Trophoblast cell (in vitro differentiated cells and primary cell): ENCODE data around the gene SEL1L2.

Experiments
- DNase-seq, 2 donors: peaks; one replicate each; pipeline ENCODE4 v3.0.0-alpha.2; 2016
- H2AFZ ChIP-seq: 2 replicates; pipeline ENCODE4 v1.6.1; 2013; ENCODE audit warnings: low read length, moderate library complexity, mild to moderate bottlenecking; ENCODE audit not compliant: insufficient read depth, poor library complexity
- H2AK5ac ChIP-seq: 2 replicates; pipeline ENCODE4 v1.6.1; 2013; ENCODE audit warnings: mild to moderate bottlenecking, low read length
- H2BK120ac ChIP-seq: 2 replicates; pipeline ENCODE4 v1.6.1; 2013; ENCODE audit warnings: low read length, mild to moderate bottlenecking, moderate library complexity; ENCODE audit not compliant: insufficient read depth, poor library complexity
- H2BK12ac ChIP-seq: 2 replicates; pipeline ENCODE4 v1.6.1; 2013; ENCODE audit warnings: mild to moderate bottlenecking, low read length, moderate library complexity
- H2BK5ac ChIP-seq: 2 replicates; pipeline ENCODE4 v1.6.1; 2013; ENCODE audit warnings: low read length, low read depth, moderate library complexity, mild to moderate bottlenecking; ENCODE audit not compliant: poor library complexity
- H3K14ac ChIP-seq: 2 replicates; pipeline ENCODE4 v1.6.1; 2013; ENCODE audit warnings: mild to moderate bottlenecking, low read length
- H3K18ac ChIP-seq: 2 replicates; pipeline ENCODE4 v1.6.1; 2013; ENCODE audit warnings: mild to moderate bottlenecking, low read length
- H3K23ac ChIP-seq: 2 replicates; pipeline ENCODE4 v1.6.1; 2013; ENCODE audit warnings: low read length
- H3K27ac ChIP-seq: 2 replicates; pipeline ENCODE4 v1.5.1; 2013; ENCODE audit warnings: low read depth, mild to moderate bottlenecking, inconsistent platforms, low read length, moderate library complexity
- H3K27me3 ChIP-seq: 2 replicates; pipeline ENCODE4 v1.6.1; 2013; ENCODE audit warnings: inconsistent platforms, mild to moderate bottlenecking, low read length, moderate library complexity; ENCODE audit not compliant: insufficient read depth
- H3K36me3 ChIP-seq, 2 experiments: 1 replicate in 1 of 2; 2 replicates in 1 of 2; pipeline ENCODE4 v1.6.1; 2013; ENCODE audit warnings: low read length in 2 of 2, mild to moderate bottlenecking in 2 of 2, moderate library complexity in 1 of 2; ENCODE audit not compliant: insufficient read depth in 2 of 2, control insufficient read depth in 1 of 2
- H3K4ac ChIP-seq: 2 replicates; pipeline ENCODE4 v1.6.1; 2013; ENCODE audit warnings: low read depth, mild to moderate bottlenecking, low read length, moderate library complexity
- H3K4me1 ChIP-seq, 2 experiments: 1 replicate in 1 of 2; 2 replicates in 1 of 2; pipeline ENCODE4 v1.6.1; 2013; ENCODE audit warnings: low read length in 2 of 2, mild to moderate bottlenecking in 2 of 2, moderate library complexity in 1 of 2; ENCODE audit not compliant: insufficient read depth in 2 of 2, control insufficient read depth in 1 of 2
- H3K4me2 ChIP-seq: 2 replicates; pipeline ENCODE4 v1.6.1; 2013; ENCODE audit warnings: inconsistent platforms, mild to moderate bottlenecking, low read length, moderate library complexity
- H3K4me3 ChIP-seq: 2 replicates; pipeline ENCODE4 v1.5.1; 2013; ENCODE audit warnings: mild to moderate bottlenecking, low read depth, low read length, inconsistent platforms
- H3K79me1 ChIP-seq: one replicate; pipeline ENCODE4 v1.6.1; 2013; ENCODE audit warnings: low read length
- H3K79me2 ChIP-seq: 2 replicates; pipeline ENCODE4 v1.6.1; 2013; ENCODE audit warnings: low read length, mild to moderate bottlenecking; ENCODE audit not compliant: control insufficient read depth, insufficient read depth, poor library complexity
- H3K9ac ChIP-seq: 2 replicates; pipeline ENCODE4 v1.6.1; 2013; ENCODE audit warnings: mild to moderate bottlenecking, low read length
- H3K9me3 ChIP-seq: 2 replicates; pipeline ENCODE4 v1.6.1; 2013; ENCODE audit warnings: low read depth, mild to moderate bottlenecking, control low read depth, inconsistent platforms, low read length; ENCODE audit not compliant: insufficient read depth
- H4K12ac ChIP-seq: 2 replicates; pipeline ENCODE4 v1.6.1; 2013; ENCODE audit warnings: low read depth, mild to moderate bottlenecking, low read length, moderate library complexity
- H4K8ac ChIP-seq: 2 replicates; pipeline ENCODE4 v1.6.1; 2013; ENCODE audit warnings: low read depth, mild to moderate bottlenecking, low read length, moderate library complexity
- H4K91ac ChIP-seq: one replicate; pipeline ENCODE4 v1.6.1; 2013; ENCODE audit warnings: low read depth, mild to moderate bottlenecking, low read length, moderate library complexity
- WGBS: extraction: QIAGEN DNeasy Blood & Tissue Kit; methylation state at CpG from one replicate; pipeline ENCODE4 v1.1.7; 2013; ENCODE audit warnings: missing lambda C conversion rate; ENCODE audit not compliant: insufficient read length, insufficient coverage; ENCODE audit errors: extremely low coverage; 5-methylcytosine and 5-hydroxymethylcytosine counted together

Gene SEL1L2

DNA sequence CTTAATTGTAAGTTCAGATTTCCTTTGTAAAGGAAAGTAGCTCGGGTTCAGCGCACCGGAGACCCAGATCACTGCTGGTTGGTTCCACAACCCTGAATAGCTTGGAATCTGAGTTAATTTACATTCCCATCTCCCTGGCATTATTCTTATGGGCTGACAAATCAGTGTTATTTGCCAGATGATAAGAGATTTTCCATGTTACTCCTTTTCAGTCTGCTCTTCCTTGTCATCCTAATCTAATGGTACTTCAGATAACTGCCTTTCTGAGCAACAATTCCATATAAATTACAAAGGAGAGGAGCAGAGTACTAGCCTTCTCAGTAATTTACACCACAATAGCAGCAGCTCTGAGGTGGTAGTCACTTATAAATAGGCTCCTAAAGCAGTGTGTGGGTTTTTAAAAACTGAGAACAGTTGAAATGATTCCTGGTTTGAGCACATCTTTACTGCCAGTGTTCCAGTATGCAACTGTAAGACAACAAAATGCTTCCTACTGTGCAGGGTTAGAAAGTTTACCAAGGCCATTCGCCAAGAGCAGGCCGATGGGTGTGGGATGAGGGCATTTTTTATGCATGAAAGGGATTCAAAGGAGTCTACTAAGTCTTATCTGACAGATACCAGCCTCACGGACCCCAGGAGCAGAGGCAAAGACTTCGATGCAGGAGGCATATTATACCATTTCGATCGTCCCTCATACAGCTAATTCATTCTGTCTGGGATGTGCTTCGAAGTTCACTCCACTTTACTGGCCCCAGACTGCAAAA, 115.8 kb downstream of the SEL1L2 start:
- WGBS = no CpG with 5 or more reads among the region's 10 CpGs
- H3K4me1 ChIP-seq = no peaks in the 10 kb centered on the region
- H2BK12ac ChIP-seq = no peak overlapping the region
- no peak overlapping the region for H4K8ac ChIP-seq
- no peak for DNase-seq
- H3K23ac ChIP-seq = no peak overlapping the region
- no peak overlapping the region for H2BK5ac ChIP-seq
- no peaks in the 10 kb centered on the region for H3K79me1 ChIP-seq
- no peaks in the 10 kb centered on the region for H3K79me2 ChIP-seq
- no peak overlapping the region for H2BK120ac ChIP-seq
- H4K91ac ChIP-seq = no peak overlapping the region
- no peaks in the 10 kb centered on the region for H3K27me3 ChIP-seq
- no peak overlapping the region for H3K4me3 ChIP-seq
- no peak overlapping the region for H3K14ac ChIP-seq
- no peak overlapping the region for H3K9ac ChIP-seq
- H3K27ac ChIP-seq = no peak overlapping the region
- H2AK5ac ChIP-seq = no peak overlapping the region
- H3K4ac ChIP-seq = no peak overlapping the region
- no peak overlapping the region for H3K18ac ChIP-seq
- no peak overlapping the region for H2AFZ ChIP-seq
- peak overlapping the region; percentile 30 for H4K12ac ChIP-seq
- H3K9me3 ChIP-seq = no peaks in the 10 kb centered on the region
- no peaks in the 10 kb centered on the region for H3K36me3 ChIP-seq
- no peak overlapping the region for H3K4me2 ChIP-seq

DNA sequence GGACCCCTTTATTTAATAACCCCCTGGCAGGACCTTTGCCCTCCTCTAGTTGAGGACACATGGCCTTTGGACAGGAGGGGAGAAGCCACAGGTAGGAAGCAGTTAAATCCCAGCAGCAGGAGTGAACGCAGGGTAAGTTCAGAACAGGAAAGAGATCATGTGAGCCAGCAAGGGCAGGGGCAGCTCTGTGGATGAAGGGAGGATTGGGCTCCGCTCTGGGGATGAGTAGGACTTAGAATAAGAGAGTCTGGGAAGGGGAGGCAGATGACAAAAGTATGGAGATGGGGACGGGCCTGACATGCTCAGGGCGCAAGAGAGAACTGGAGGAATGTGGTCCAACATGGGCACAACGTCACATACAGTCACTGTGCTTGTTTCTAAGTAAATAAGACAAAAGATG, 116.6 kb downstream of the SEL1L2 start:
- H3K36me3 ChIP-seq = no peaks in the 10 kb centered on the region
- no peak overlapping the region for H3K27ac ChIP-seq
- H3K4me3 ChIP-seq = no peak overlapping the region
- no peak overlapping the region for H2AK5ac ChIP-seq
- no peak overlapping the region for H2BK120ac ChIP-seq
- H2BK5ac ChIP-seq = no peak overlapping the region
- H4K8ac ChIP-seq = no peak overlapping the region
- H3K27me3 ChIP-seq = no peaks in the 10 kb centered on the region
- no peak overlapping the region for H2AFZ ChIP-seq
- WGBS = no CpG with 5 or more reads among the region's 5 CpGs
- no peak overlapping the region for H3K4me2 ChIP-seq
- H3K9ac ChIP-seq = no peak overlapping the region
- no peaks in the 10 kb centered on the region for H3K4me1 ChIP-seq
- no peak for DNase-seq
- no peak overlapping the region for H3K18ac ChIP-seq
- no peaks in the 10 kb centered on the region for H3K79me1 ChIP-seq
- no peaks in the 10 kb centered on the region for H3K79me2 ChIP-seq
- H3K23ac ChIP-seq = no peak overlapping the region
- no peak overlapping the region for H4K12ac ChIP-seq
- no peaks in the 10 kb centered on the region for H3K9me3 ChIP-seq
- H3K14ac ChIP-seq = no peak overlapping the region
- no peak overlapping the region for H2BK12ac ChIP-seq
- H3K4ac ChIP-seq = no peak overlapping the region
- H4K91ac ChIP-seq = no peak overlapping the region

GRCh38 chr20:13870170-13870748, 120.2 kb downstream of the SEL1L2 start:
- Histone ChIP-seq H2BK12ac (no peak overlapping the region), H3K27ac (no peak overlapping the region), H2BK120ac (no peak overlapping the region), H3K4me1 (no peaks in the 10 kb centered on the region), H4K91ac (no peak overlapping the region), H3K4ac (no peak overlapping the region), H3K79me1 (no peaks in the 10 kb centered on the region), H3K9me3 (no peaks in the 10 kb centered on the region), H3K36me3 (no peaks in the 10 kb centered on the region), H3K23ac (no peak overlapping the region), H3K4me3 (no peak overlapping the region), H3K27me3 (no peaks in the 10 kb centered on the region), H2AFZ (no peak overlapping the region), H3K79me2 (no peaks in the 10 kb centered on the region), H4K12ac (no peak overlapping the region), H3K18ac (no peak overlapping the region), H3K14ac (no peak overlapping the region), H3K9ac (no peak overlapping the region), H2BK5ac (no peak overlapping the region), H4K8ac (no peak overlapping the region), H3K4me2 (no peak overlapping the region), H2AK5ac (no peak overlapping the region)
- WGBS = no CpG with 5 or more reads among the region's 4 CpGs
- no peak for DNase-seq

GRCh38 chr20:13868331-13868730, 122.1 kb downstream of the SEL1L2 start:
- no peak overlapping the region for H3K4me3 ChIP-seq
- no peak overlapping the region for H4K91ac ChIP-seq
- H3K79me2 ChIP-seq = no peaks in the 10 kb centered on the region
- no peaks in the 10 kb centered on the region for H3K79me1 ChIP-seq
- H4K8ac ChIP-seq = no peak overlapping the region
- H3K27ac ChIP-seq = no peak overlapping the region
- no peak overlapping the region for H3K4ac ChIP-seq
- no peak overlapping the region for H3K9ac ChIP-seq
- no peak overlapping the region for H4K12ac ChIP-seq
- H3K18ac ChIP-seq = no peak overlapping the region
- no CpG with 5 or more reads among the region's 4 CpGs for WGBS
- no peaks in the 10 kb centered on the region for H3K36me3 ChIP-seq
- H3K27me3 ChIP-seq = no peaks in the 10 kb centered on the region
- no peak overlapping the region for H2AK5ac ChIP-seq
- H2BK5ac ChIP-seq = no peak overlapping the region
- H3K9me3 ChIP-seq = no peaks in the 10 kb centered on the region
- no peak overlapping the region for H3K14ac ChIP-seq
- DNase-seq = peak in 1 of 2 donors; percentile 36
- no peak overlapping the region for H3K23ac ChIP-seq
- no peak overlapping the region for H3K4me2 ChIP-seq
- no peak overlapping the region for H2BK12ac ChIP-seq
- no peak overlapping the region for H2AFZ ChIP-seq
- no peak overlapping the region for H2BK120ac ChIP-seq
- H3K4me1 ChIP-seq = no peaks in the 10 kb centered on the region
